Hepatic stellate cell (primary cell): ENCODE measurements around the gene H6PD.

ENCODE experiments used
- DNase-seq: peaks from one replicate; pipeline ENCODE4 v3.0.0; 2011; ENCODE audit warnings: low spot score

The H6PD gene

GRCh38 chr1:9319208-9319788 lies 84.7 kb downstream of the H6PD start:
- DNase-seq = no peak

GRCh38 chr1:9319789-9320519 lies 85.4 kb downstream of the H6PD start:
- no peak for DNase-seq
